Peyer's patch (tissue), 4 donors: Measurements from ENCODE around the gene SNAPC4.

Experiments used
- CTCF ChIP-seq, 6 experiments: fragments of 450-650 bp in 4 of 6; fragments of 200-600 bp in 2 of 6; sonication (generic) in 1 of 6; IDR thresholded peaks; one replicate each; pipeline ENCODE4 v1.5.1; 2017 to 2019; ENCODE audit warnings: antibody characterized with exemption in 6 of 6, mild to moderate bottlenecking in 3 of 6, moderate library complexity in 1 of 6
- POLR2A ChIP-seq, 2 donors: fragments of 450-650 bp; IDR thresholded peaks; one replicate each; pipeline ENCODE4 v1.5.1; 2017; ENCODE audit warnings: antibody characterized with exemption in 2 of 2, mild to moderate bottlenecking in 2 of 2, moderate library complexity in 2 of 2

DNA sequence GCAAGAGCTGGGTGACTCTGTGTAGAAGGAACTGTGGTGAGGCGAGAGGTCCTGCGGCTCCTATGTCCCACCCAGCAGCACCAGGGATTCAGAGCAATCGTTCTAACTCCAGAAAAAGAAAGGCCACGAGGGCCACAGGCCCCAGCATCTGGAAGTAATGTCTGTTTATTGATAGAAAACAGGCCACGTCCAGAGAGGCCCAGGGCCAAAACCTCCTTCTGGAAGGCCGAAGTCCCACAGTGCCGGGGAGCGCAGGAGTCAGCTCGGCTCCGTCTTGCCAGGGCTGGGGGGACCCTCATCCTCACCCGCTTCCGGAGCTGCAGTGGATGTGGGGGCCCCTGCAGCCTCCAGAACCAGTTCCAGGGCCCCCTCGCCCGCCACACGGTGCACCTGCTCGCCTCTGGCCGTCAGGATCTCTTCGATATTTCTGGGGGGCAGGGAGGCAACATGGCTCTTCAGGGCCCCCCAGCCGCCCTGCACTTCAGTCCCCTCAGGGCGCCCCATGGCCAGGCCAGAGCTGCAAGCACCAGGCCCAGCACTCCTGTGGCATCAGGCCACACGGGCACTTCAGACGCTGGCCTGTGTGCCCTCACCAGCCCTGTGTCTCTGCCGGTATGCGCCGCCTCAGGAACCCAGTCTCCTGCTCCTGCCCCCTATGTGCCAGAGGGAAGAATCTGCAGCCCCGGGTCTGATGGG lies 38.1 kb downstream of the SNAPC4 start:
- TF ChIP-seq CTCF (IDR thresholded peaks at IDR 0.05) (no peak), POLR2A (IDR thresholded peaks at IDR 0.05) (no peak)
